GM18867 (cell line): ENCODE measurements around the gene EXOC2.
"Not testable (repeated sequence)": the region's sequence is repeated elsewhere in the genome, so short reads cannot be mapped to it uniquely, and the experiment has no call there.

ENCODE experiments used
- ATAC-seq: cut with Tn5 transposase; IDR thresholded peaks from one replicate; pipeline ENCODE4 v1.9.1; 2021; ENCODE audit warnings: mild to moderate bottlenecking, moderate library complexity; ENCODE audit not compliant: unreplicated experiment

Gene EXOC2

GRCh38 chr6:641225-641985, 51.5 kb downstream of the EXOC2 start:
- no peak for ATAC-seq

GRCh38 chr6:636488-636887, 56.5 kb downstream of the EXOC2 start:
- ATAC-seq = peak; percentile 45

- no peak for ATAC-seq
These were observed 57.7 kb downstream of the EXOC2 start for GRCh38 chr6:635233-635632.

GRCh38 chr6:633611-634010, 59.3 kb downstream of the EXOC2 start:
- ATAC-seq = no peak

DNA sequence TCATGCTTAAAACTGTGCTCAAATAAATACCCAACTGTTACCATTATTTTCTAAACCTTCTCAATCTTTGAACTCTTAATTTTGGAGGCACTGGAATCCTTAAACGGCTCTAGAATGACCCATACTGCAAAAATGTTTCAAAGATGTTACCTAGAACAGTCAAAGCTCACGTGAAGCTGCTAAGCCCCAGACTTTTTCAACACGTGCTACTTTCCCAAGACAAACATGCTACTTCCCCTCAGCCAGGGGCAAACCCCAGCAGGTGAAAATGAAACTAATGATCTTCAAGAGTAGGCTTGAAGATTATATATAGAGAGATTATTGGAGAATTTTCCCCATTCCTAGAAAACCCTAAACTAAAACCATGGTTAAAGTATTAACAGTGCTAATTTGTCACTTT, 64.2 kb downstream of the EXOC2 start:
- ATAC-seq = no peak

GRCh38 chr6:626236-626635, 66.7 kb downstream of the EXOC2 start:
- no peak for ATAC-seq

DNA sequence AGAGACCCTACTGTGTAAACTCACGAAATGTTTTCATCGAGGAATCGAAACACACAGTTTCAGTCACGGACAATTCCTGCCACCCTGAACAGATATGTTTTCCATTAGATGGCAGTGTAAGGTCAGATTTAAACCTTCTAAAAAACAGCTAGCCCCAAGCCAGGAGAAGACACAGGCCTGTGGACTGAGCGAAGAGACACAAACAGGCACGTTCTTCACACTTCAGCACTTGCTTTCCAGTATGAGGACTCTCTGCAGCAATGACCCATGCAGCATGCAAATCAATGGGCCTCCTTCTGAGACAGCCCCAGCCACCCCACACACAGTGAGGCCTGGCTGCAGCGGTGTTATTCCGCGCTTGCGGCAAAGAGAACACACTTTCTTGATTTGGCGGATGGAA, 68.0 kb downstream of the EXOC2 start:
- no peak for ATAC-seq

DNA sequence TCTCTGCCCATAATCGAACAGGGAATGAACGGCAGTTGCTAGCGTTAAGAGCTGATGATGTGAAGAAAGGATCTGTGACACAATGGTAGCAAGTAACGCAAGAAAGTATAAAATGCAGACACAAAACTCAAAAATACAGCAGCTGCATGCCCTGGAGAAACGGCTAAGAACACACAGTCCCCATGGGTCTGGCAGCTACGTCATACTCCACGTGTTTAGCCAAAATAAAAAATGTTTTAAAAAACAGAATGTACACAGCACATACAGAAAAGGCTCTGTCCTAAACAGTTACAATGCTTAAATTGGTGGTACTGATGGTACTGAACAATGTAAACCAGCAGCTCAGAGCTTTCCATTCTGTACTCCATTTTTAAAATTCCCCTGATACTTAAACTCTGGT, 70.5 kb downstream of the EXOC2 start:
- ATAC-seq = no peak

- no peak for ATAC-seq
These were observed 71.0 kb downstream of the EXOC2 start for GRCh38 chr6:621931-622330.

DNA sequence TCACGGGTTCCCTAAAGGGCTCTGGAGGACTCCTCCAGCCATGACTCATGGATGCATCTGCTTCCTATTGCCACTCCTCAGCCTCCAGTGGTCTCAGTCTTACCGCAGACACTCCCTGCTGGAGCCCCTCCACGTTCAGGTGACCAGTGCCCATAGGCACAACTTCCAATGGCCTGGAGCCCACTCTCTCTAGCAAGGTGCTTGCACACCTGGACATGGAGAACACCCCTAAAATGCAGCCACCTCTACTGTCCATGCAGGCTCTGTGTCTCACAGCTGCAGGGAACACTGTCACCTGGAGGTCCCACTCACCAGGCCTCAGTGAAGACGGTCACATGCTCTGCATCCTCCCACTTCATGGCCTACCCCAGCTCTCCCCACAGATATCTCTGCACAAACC, 72.0 kb downstream of the EXOC2 start:
- no peak for ATAC-seq

- ATAC-seq = no peak
These were observed 72.8 kb downstream of the EXOC2 start for GRCh38 chr6:620166-620565.

DNA sequence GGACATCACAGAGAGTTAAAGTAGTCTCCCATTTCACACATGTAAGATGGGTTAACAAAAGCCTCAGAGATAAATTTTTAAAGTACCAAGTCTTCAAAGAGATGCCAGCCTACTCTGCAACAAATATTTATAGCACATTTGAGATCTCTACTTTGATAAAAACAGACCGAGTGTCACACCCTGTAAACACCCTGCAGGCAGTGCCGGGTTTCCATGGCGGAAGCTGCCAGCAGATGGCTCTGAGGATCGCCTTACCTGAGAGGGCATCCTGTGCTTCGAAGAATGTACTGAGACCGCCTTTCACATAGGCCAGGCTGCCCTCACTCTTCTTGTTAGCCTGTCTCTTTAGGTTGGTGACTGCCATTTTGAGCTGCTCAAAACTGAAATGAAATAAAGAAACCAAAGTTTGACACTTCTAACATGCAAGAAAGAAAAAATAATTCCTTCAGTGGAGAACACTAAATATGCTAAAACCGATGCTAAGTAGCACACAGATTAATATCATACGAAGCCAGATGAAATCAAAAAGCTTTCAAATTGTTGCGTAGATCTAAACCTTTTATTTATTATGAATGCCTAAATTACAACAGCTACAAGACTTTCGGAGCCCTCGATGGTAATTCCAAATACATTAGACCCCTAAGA, 75.4 kb downstream of the EXOC2 start:
- no peak for ATAC-seq

GRCh38 chr6:613981-614380, 79.0 kb downstream of the EXOC2 start:
- no peak for ATAC-seq

DNA sequence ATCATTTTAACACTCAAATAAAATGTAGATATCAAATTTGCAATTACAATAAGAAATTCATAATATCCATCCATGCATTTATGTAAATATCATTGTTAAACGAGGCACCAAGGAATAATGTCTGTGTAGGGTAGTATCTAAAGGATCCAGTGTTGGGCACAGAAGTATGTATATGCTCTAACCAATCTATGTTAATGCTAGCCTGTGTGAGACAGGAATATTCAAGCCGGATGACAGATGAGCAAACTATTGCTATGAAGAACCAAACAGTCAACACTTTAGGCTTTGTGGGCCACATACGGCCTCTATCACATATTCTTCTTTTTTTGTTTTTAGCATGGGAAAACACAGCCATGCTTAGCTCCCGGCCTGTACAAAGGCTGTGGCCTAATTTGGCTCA, 81.0 kb downstream of the EXOC2 start:
- no peak for ATAC-seq

GRCh38 chr6:610882-611281, 82.1 kb downstream of the EXOC2 start:
- no peak for ATAC-seq

- ATAC-seq = no peak
These were observed 83.0 kb downstream of the EXOC2 start for GRCh38 chr6:609905-610304.

- no peak for ATAC-seq
These were observed 86.0 kb downstream of the EXOC2 start for GRCh38 chr6:606829-607379.

- ATAC-seq = not testable (repeated sequence)
These were observed 87.0 kb downstream of the EXOC2 start for GRCh38 chr6:605895-606294.

- ATAC-seq = no peak
These were observed 88.4 kb downstream of the EXOC2 start for GRCh38 chr6:604579-604978.

DNA sequence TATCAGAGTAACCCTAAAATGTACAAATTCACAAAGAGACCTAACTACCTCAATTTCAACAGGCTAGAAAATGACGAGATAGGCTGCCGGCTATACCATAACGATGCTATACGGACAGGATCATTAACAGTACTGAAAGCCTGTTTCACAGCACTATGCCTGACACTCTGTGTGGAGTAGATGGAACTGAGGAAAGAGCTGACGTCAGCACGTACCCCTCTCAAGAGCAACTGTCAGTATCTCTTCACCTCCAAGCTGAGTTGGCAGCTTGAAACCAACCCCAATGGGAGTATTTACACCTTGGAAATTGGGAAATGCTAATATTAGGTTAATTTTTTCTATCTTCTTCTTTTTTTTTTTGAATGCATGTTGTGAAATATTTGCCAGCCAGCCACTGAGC, 89.7 kb downstream of the EXOC2 start:
- ATAC-seq = no peak

GRCh38 chr6:599576-600448, 93.1 kb downstream of the EXOC2 start:
- ATAC-seq = no peak

GRCh38 chr6:593907-594212, 99.1 kb downstream of the EXOC2 start:
- ATAC-seq = no peak
